ENCODE measurements around the gene RGS11. TPM values are rescaled to one million over a fixed set of nuclear protein-coding genes. Genes with fewer than 3 reads are reported as not detected.

RGS11 gene
- total RNA-seq, 1 donor from 2014 or later: 5.4 TPM

GRCh38 chr16:296806-297510 lies 21.2 kb upstream of the RGS11 start:
- no peaks in the 10 kb centered on the region for H3K4me1 ChIP-seq

DNA sequence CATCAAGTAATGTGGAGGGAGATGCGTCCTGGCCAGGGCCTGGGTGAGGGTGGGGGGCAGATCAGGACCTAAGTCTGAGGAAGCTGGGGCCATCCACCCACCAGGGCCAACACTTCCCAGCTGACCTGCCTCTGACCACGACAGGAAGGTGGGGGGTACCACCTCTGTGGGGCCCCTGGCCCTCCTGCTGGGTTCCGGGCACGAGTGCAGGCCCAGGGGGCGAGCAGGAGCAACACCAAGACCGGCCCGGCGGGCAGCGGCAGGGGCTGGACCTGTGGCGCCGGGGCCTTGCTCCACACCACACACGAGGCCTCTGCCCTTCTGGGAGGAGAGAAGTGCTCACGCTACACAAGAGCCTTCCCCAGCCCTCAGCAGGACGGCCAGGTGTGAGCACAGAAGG lies 20.5 kb upstream of the RGS11 start:
- intact Hi-C loops (cut with DNase I): no loop called here
- Histone ChIP-seq H3K4me3 (no peak overlapping the region), H3K27me3 (no peaks in the 10 kb centered on the region), H3K4me1 (no peaks in the 10 kb centered on the region), H3K27ac (no peak overlapping the region), H3K36me3 (peaks cover 0 to 54% of the 10 kb centered on the region in 2 donors), H3K9me3 (no peaks in the 10 kb centered on the region)
- TF ChIP-seq, protein P1, sequence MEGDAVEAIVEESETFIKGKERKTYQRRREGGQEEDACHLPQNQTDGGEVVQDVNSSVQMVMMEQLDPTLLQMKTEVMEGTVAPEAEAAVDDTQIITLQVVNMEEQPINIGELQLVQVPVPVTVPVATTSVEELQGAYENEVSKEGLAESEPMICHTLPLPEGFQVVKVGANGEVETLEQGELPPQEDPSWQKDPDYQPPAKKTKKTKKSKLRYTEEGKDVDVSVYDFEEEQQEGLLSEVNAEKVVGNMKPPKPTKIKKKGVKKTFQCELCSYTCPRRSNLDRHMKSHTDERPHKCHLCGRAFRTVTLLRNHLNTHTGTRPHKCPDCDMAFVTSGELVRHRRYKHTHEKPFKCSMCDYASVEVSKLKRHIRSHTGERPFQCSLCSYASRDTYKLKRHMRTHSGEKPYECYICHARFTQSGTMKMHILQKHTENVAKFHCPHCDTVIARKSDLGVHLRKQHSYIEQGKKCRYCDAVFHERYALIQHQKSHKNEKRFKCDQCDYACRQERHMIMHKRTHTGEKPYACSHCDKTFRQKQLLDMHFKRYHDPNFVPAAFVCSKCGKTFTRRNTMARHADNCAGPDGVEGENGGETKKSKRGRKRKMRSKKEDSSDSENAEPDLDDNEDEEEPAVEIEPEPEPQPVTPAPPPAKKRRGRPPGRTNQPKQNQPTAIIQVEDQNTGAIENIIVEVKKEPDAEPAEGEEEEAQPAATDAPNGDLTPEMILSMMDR (IDR thresholded peaks at IDR 0.05): no peak
- TF ChIP-seq POLR2A (IDR thresholded peaks at IDR 0.05): no peak
- TF ChIP-seq POLR2AphosphoS5 (IDR thresholded peaks at IDR 0.05; ENCODE audit: insufficient read depth in 1 of 2, low read depth in 1 of 2): no peak
- DNase-seq (ENCODE audit: extremely low spot score in 2 of 2): no peak

More at GRCh38 chr16:296806-297510, 21.2 kb upstream of the RGS11 start:
- no peaks in the 10 kb centered on the region for H3K9me3 ChIP-seq
- H3K27me3 ChIP-seq: no peaks in the 10 kb centered on the region
- no peak overlapping the region for H3K4me3 ChIP-seq
- peaks cover 0 to 48% of the 10 kb centered on the region in 2 donors for H3K36me3 ChIP-seq
- intact Hi-C loops (cut with DNase I): no loop called here
- TF ChIP-seq POLR2A (IDR thresholded peaks at IDR 0.05): no peak
- TF ChIP-seq POLR2AphosphoS5 (IDR thresholded peaks at IDR 0.05; ENCODE audit: insufficient read depth in 1 of 2, low read depth in 1 of 2): no peak
- TF ChIP-seq, protein P1 (IDR thresholded peaks at IDR 0.05): no peak
- no peak overlapping the region for H3K27ac ChIP-seq
- no peak for DNase-seq (ENCODE audit: extremely low spot score in 2 of 2)

GRCh38 chr16:293043-293775 lies 17.5 kb upstream of the RGS11 start:
- no peaks in the 10 kb centered on the region for H3K9me3 ChIP-seq
- TF ChIP-seq, protein P1 (IDR thresholded peaks at IDR 0.05): no peak
- TF ChIP-seq POLR2A (IDR thresholded peaks at IDR 0.05) (no peak), POLR2AphosphoS5 (IDR thresholded peaks at IDR 0.05; ENCODE audit: insufficient read depth in 1 of 2, low read depth in 1 of 2) (no peak)
- no peak overlapping the region for H3K4me3 ChIP-seq
- intact Hi-C loops (cut with DNase I): no loop called here
- peaks cover 0 to 75% of the 10 kb centered on the region in 2 donors for H3K36me3 ChIP-seq
- DNase-seq (ENCODE audit: extremely low spot score in 2 of 2): no peak
- H3K27ac ChIP-seq: no peak overlapping the region
- no peaks in the 10 kb centered on the region for H3K4me1 ChIP-seq
- H3K27me3 ChIP-seq: no peaks in the 10 kb centered on the region

DNA sequence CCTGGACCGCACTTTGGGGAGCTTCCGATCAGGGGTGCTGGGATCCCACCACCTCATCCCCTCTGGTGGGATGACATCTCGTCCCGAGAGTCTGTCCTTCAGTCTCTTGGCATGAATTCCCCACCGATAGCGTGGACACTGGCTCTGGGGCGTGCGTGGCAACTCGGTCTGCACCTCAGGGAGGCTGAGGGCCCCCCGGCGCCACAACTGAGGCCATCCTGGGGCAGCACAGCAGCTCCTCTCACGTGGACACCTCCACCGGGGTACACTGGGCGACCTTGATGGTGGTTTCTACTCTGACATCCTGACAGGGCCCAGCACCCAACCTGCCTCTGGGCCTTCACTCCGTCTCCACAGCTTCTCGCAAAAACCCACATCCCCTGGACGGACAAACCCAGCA lies 15.8 kb upstream of the RGS11 start:
- TF ChIP-seq POLR2A (IDR thresholded peaks at IDR 0.05): no peak
- TF ChIP-seq, protein P1 (IDR thresholded peaks at IDR 0.05): no peak
- no peak for TF ChIP-seq POLR2AphosphoS5 (IDR thresholded peaks at IDR 0.05; ENCODE audit: insufficient read depth in 1 of 2, low read depth in 1 of 2)
- H3K36me3 ChIP-seq: peaks cover 0 to 64% of the 10 kb centered on the region in 2 donors
- no peaks in the 10 kb centered on the region for H3K9me3 ChIP-seq
- H3K4me1 ChIP-seq: no peaks in the 10 kb centered on the region
- H3K27me3 ChIP-seq: no peaks in the 10 kb centered on the region
- intact Hi-C loops (cut with DNase I): no loop called here
- DNase-seq (ENCODE audit: extremely low spot score in 2 of 2): no peak
- H3K4me3 ChIP-seq: no peak overlapping the region
- H3K27ac ChIP-seq: no peak overlapping the region

Measured in vagina (tissue), 2 donors.